ENCODE results near the gene NQO2.

DNA sequence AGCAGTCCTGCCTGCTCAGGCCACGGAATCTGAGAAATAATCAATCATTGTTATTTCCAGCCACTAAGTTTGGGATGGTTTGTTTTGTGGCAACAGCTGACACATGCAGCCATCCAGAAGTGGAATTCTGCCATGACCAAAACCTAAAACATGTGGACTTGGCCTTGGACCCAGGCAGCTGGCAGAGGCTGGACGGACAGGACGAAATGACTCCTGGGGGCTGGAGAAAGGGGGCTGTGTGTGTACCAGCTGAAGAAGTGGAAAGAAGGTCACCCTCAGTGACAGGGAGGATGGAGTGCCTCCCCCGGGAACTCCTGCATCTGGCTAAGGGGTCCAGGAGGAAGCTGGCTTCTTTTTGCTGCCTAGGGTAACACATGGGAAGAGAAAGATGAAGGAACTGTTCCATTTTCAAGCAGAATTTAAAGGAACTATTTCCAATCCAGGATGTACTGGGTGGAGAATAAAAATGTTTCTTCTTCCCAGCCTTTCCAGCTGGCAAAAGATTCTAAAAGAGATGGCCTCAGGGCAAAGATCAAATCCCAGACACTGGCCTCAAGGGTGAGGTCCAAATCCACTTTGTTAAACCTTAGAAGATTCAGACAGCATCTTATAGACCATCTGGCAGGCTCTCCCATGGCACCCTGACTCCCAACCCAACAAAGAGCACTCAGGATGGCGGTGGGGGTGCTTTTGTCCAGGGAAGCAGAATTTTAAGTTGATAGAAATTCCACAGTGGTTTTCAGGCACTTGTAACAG lies 42.6 kb upstream of the NQO2 start:
- TF ChIP-seq, protein P1, sequence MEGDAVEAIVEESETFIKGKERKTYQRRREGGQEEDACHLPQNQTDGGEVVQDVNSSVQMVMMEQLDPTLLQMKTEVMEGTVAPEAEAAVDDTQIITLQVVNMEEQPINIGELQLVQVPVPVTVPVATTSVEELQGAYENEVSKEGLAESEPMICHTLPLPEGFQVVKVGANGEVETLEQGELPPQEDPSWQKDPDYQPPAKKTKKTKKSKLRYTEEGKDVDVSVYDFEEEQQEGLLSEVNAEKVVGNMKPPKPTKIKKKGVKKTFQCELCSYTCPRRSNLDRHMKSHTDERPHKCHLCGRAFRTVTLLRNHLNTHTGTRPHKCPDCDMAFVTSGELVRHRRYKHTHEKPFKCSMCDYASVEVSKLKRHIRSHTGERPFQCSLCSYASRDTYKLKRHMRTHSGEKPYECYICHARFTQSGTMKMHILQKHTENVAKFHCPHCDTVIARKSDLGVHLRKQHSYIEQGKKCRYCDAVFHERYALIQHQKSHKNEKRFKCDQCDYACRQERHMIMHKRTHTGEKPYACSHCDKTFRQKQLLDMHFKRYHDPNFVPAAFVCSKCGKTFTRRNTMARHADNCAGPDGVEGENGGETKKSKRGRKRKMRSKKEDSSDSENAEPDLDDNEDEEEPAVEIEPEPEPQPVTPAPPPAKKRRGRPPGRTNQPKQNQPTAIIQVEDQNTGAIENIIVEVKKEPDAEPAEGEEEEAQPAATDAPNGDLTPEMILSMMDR (IDR thresholded peaks at IDR 0.05) = no peak
- no peak for TF ChIP-seq POLR2A (IDR thresholded peaks at IDR 0.05)

Measured in heart left ventricle (tissue), 13 donors.